Glomerular visceral epithelial cell (primary cell): ENCODE measurements around the gene MPC1.

Experiments
- DNase-seq: peaks from one replicate; pipeline ENCODE4 v3.0.0-alpha.2; 2016; ENCODE audit errors: extremely low spot score

MPC1 gene

DNA sequence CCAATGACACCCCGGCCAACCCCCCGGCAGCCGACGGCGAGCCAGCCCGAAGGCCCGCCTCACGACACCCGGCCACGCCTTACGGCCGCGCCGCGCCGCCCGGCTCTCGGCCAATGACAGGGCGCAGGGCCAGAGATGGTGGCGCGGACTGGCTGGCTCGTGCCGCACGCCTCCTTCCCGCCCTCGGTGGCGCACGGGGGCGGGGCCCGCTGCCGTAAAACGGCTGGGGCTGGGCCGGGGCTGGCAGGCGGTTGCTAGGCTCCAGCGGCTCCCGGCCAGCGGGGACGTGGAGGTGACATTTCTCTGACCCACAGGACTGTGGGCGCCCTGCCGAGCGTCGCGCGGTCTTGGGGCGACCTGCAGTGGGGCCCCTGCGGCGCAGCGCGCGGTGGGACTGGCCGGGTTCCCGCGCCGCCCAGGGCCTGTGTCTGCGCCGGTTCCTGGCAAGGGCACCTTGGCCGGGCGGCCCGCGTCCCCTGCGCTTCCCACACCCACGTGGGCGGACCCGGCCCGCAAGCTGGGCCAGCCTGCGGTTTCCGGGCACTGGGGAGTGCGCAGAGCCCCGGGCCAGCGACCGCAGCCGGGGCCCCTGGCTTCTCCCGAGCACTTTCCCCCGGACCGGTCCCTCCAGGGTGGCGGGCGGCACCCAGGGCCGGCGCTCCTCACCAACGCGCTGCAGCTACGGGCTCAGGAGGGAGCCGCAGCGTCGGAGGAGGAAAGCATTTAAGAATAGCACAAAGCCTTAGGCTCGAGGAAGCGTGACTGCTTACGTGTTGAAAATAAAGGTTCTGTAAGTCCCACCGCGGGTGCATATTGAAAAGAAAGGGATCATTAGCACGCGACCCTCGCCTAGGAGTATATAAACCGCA, at the start of gene MPC1:
MPC1 (minus strand) TSS at position 8 of the 869 bp plus-strand sequence. CDS start 64 bp downstream, outside the sequence.
- peak; percentile 97 for DNase-seq

DNA sequence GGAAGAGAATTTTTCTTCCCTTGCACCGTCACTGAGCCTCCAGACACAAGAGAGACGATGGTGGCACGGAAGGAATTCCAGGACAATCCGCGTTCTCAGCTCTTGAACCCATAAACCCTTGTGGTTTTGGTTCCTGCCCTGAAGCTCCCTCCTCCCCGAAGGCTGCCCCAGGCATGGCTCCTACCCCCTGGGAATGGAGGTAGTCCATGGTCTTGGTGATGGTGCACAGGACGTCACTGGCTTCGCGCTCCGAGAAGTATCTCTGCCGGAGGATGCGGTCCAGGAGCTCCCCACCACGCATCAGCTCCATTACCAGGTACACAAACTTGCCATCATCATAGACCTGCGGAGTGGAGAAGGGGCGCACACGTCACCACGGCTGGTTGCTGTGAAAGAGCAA, 47.5 kb upstream of the MPC1 start:
- DNase-seq = no peak

DNA sequence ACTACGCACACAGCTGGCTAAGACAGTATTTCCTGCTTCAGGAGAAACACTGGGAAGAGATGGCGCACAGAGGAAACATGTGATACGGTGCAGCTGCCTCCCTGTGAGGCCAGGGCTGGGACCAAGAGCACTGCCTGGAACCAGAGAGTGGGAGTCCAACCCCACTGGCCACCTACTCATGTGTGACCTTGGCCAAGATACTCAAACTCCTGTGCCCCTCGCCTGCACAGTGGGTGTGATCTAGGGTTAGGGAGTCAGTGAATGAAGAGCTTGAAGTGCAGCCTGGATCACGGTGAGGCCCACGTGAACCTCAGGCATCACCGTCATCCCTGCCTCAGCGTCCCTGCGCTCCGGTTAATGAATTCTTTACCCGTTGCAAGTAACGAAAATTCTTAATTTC, 41.7 kb upstream of the MPC1 start:
- no peak for DNase-seq

DNA sequence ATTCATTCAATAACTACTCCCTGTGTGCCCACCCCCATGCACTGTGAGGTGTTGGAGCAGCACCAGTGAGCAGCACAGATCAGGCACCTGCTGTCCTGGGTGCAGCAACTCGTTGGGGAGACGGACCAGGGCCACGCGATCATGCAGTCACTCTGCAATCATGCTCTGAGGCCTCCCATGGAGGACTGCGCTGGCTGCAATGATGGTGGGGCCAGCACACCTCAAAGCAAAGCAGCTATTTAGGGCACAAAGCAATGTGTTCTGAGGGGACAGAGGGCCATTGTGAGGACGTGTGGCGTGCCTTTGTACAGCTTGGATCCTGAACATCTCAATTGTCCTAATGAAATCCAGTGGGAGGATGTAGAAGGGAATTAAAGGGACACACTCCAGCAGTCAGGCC, 41.0 kb upstream of the MPC1 start:
- DNase-seq = no peak

DNA sequence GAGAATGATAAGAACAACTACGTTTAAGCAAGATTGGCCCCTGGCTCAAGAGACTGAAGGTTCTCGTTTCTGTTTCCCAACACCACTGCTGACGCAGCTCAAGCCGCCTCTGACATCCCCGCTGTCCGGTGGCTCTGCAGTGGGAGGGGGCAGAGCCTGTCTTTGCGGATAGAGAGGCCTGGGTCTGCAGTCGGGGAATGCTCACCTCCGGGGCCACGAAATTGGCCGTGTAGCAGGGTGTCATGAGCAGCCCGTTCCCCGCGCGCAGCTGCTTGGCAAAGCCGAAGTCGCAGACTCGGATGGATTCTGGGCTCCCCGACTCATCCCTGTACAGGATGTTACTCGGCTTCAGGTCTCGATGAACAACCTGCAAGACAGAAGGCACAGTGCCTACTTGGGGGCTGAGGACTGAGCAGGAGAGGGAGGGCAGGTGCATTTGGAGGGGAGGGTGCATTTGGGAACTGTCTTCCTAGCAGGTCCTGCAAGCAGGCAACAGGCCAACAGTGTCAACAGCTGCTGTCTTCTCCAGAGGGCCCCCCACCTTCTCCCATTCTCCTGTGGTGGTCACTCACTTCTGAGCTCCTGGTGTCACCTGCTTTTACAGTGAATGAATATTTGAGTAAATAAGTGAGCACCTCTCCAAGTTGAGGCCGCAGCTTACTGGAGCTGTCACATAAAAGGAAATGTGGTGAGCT, 40.5 kb upstream of the MPC1 start:
- no peak for DNase-seq

DNA sequence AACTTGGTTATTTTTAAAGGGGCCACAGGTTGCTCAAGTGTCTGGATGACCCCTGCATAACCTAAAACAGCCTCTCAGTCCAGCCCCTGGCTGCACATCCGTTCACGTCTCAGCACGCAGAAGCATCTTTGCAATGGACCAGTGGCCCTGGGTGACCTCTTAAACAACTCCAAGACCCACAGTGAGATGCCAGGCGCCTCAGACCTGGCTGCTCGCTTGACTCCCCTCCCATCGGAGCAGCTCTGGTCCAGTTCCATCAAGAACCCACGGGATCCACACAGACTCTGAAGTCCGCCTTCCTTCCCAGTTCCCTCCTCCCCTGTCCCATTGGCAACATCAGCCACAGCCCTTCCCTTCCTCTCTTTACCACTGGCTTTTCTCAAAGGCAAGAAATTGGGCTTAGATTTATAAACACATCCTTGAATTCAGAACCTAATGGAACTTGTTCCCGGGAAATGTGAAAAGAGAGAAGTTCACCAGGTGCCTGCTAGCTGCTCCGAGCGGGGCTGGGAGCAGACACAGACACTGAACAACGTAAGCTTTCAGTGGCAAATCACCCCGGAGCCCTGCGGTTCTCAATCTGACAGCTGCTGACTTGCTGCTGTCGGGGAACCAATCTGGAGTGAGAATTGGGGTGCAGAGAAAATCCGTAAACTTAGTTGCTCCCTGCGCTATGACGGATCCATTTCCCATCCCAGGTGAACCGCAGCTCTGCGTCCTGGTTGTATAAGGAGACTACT, 39.6 kb upstream of the MPC1 start:
- no peak for DNase-seq

DNA sequence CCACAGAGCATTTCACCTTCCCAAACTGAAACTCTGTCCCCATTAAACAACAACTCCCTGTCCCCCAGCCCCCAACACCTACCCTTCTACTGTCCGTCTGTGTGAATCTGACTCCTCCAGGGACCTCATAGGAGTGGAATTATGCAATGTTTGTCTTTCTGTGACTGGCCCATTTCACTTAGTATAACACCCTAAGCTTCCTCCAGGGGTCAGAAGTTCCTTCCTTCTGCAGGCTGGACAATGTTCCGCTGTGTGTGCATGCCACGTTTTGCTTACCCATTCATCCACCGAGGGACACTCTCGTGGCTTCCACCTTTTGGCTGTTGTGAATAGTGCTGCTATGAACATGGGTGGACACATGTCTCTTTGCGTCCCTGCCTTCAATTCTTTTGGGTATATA, 37.6 kb upstream of the MPC1 start:
- DNase-seq = no peak

DNA sequence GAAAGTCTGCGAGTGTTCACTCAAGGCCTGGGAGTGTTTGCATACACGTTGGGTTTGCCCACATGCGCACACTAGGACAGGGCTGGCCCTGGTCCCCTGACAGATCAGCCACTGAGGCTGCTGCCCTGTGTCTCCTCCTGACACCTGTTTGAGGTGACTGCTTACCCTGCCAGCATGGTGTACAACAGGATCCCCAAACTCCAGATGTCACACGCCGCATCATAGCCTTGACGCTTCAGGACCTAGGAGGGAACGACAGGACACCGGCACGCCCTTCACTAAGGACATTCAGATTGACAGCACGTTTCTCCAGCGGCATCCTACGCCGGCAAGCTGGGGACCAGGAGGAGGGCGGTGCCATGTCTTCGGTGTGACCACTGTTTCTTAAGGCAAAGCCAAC, 37.0 kb upstream of the MPC1 start:
- no peak for DNase-seq

DNA sequence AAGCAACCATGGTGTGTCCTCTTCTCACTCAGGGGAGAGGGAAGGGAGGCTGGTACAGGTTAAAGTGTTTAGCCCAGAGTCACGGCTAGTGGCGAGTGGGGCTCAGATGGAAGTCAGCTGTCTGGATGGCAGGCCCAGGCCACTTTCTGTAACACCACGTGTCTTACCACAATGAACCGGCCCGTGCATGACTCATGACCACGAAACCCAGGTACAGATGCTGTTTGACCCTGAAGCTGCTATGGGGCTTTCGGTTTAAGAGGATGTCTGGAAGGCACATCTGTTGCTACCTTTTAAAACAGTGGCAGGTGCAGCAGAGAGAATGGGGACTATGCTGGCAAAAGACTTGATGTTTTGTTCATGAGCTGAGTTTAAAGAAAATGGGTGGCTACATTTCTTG, 36.5 kb upstream of the MPC1 start:
- DNase-seq = peak; percentile 61

DNA sequence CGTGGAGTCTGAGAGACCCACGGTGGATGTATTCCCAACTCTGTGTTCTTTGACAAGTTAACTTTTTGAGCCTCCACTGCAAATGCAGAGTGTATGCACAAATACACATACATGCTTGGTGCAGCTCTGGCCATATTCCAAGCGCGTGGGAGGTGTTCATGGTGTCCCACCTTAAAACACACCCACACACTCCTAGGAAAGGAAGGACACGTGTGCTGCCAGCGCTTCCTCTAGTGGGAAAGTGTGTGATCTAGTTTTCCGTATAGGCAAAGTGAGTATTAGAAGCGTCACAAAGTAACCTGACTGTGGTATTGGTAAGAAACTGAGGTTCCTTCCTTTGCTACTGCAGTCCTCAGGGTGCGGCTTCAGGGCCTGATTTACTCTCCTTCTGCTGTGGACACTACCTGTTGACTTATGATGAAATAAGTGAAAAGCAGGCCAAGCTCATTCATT, 36.0 kb upstream of the MPC1 start:
- no peak for DNase-seq

DNA sequence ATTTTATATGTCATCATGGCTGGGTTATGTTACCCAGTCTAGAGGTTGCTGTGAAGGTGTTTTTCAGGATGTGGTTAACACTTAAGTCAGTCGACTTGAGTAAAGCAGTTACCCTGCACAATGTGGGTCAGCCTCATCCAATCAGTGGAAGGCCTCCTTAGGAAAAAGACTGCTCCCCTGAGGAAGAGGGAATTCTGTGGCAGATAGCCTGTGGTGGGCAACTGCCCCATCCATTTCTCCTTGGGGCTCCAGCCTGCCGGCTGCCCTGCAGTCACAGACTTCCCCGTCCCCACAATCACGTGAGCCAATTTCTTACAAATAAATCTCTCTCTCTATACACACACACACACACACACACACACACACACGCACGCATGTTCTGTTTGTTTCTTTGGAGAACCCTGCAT, 34.5 kb upstream of the MPC1 start:
- peak; percentile 13 for DNase-seq

DNA sequence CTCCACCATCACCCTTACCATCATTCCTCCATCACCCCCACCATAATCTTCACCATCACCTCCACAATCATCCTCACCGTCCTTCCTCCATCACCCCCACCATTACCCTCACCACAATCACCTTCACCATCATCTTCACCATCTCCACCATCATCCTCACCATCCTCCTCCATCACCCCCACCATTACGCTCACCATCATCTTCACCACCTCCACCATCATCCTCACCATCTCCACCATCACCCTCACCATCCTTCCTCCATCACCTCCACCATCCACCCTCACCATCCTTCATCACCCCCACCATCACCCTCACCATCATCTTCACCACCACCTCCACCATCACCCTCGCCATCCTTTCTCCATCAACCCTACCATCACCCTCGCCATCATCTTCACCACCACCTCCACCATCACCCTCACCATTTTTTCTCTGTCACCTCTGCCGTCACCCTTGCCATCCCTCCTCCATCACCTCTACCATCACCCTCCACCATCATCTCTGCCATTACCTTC, 33.1 kb upstream of the MPC1 start:
- no peak for DNase-seq

DNA sequence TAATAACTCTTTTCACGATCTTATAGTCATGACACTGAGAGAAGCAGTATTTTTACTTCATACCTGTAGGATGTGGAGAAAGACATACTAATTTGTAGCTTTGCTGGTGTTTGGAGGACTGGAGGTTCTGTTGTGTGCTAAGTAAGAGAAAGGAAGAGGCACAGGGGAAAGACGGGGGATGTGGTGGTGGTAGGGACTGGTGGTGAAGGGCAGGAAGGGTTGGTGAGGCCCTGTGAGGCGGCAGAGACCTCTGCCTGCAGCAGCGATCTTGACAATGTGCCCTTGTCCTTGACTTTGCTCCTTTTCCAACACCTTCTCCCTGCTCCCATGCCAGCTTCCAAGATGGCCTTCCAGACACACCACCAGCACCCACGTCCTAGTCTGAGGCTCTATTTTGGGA, 32.6 kb upstream of the MPC1 start:
- no peak for DNase-seq

DNA sequence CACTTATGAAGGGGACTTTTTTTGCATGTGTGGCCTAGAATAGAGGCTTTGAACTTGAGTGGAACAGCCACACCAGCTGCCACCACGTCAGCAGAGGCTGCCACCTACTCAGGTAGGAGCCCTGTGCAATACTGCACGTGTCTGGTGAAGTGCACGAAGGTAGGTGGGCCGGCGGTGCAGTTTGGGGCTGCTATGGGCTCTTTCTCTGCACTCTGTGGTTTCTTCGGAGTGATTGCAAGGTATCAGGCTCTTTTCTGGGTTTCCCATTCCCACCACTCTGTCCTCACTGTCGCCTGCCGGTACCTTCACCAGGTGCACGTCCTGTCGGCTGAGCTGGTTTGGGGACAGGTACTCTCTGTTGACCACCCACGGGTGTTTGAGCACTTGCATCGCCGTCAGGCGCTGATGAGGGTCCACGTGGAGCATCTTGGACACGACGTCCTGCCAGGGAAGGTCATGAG, 30.8 kb upstream of the MPC1 start:
- no peak for DNase-seq

DNA sequence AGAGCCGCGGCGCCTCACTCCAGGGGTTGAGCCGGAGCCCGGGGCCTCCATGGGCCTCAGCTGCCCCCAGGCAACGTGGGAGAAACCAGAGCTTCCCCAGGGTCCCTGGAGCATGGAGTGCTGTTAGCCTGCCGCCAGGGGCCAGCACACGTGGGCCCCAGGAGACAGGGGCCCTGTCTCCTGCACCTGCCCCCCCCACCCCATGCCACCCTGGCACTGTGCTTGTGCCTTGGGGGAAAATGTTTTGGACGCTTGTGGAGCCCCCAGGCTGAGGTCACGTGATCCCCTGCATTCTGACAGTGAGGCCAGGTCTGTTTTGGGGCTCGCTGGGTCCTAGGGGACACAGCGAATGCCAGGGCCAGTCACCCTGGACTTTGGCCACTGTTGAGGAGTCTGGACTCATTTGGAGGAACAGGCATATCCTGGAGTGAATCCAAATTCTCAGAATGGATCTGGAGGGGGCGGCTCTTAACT, 30.2 kb upstream of the MPC1 start:
- no peak for DNase-seq

DNA sequence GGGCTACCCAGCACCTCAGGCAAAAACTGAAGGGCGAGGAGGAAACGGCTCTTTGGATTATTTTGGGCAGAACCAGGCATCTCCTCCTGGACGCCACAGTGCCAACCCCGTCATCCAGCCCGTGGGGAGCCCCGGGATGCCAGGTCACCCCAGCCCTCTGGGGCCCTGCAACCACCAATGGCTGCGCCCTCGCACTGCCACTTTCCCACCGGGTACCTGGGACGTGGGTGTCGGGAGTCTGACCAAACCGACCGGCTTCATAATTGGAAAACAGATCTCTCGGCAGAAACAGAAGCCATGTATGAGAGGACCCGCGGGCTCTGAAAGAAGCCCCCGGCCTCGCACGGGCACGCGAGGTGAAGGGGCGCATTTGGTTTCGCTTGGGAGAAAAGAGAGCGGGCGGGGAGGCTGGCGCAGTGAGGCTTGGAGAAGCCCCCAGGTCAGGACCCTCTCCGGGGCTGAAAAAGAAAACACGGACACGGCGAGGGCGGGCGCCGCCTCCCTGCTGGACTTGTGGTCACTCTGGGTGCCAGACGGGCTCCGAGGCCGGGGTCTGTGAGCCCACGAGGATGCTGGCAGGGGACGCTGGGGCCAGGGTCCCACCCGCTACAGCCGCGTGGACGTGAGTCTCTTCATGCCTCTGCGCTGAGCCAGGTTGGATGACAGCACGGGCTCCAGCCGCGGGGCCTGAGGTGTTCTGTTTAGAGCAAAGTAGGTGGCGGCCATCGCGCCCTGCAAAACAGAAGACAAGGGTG, 29.6 kb upstream of the MPC1 start:
- no peak for DNase-seq

DNA sequence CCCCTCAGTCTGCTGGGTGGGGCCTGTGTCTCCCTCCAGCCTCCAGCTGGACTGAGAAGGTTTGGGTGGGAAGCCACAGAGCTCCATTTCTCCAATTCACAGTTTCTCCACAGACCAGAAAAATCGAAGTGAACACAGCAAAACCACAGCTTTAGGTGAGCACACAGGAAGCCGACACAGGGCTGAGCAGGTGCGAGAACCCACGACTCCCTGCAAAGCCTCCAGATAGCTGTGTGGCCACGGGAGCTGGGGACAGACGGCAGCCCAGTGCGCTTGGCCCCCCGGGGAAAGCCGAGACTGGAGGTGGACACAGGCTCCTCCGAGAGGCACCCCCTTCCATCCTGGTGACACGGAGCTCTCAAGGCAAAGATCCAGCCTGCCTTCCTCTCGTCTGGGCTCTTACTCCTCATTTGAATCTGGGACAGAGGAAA, 29.0 kb upstream of the MPC1 start:
- no peak for DNase-seq

DNA sequence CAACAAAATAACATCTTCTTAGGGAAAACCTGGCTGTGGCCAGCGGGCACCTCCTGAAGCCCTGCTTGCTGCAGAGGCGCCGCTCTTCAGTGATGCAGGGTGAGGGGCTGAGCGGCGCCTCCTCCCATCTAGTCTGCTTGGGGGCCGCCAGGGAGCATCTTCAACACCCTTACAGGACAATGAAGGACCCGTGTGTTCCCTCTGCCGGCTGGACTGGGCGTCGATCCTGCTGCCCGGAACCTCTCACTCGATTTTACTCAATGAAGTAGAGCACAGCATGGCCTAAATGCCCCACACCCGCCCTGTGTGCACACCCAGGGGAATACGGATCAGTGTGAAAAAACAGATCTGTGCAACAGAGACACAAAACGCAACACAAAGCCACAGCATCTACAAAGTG, 28.5 kb upstream of the MPC1 start:
- DNase-seq = no peak

DNA sequence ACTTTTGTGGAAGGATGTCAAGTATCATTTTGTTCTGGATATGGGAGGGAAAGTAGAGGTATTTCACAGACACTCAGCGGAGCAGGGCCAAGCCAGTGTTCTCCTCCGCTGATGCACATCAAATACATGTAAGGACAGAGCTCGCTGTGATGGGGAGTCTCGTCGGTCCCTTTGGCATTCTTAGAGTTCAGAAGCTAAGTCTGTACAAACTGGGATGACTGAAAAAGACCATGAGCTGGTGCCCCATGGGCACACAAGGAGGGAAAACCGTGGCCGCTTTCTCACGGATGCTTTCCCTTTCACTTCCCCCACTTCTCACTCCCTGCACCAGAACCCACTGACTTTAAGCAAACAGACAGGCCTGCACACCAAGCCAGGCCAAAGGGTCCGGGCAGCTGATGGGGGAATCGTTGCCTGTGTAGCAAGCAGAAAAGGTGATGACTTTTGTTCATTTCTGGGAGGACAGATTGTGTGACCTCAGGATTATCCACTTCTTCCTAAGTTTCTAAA, 27.7 kb upstream of the MPC1 start:
- no peak for DNase-seq

DNA sequence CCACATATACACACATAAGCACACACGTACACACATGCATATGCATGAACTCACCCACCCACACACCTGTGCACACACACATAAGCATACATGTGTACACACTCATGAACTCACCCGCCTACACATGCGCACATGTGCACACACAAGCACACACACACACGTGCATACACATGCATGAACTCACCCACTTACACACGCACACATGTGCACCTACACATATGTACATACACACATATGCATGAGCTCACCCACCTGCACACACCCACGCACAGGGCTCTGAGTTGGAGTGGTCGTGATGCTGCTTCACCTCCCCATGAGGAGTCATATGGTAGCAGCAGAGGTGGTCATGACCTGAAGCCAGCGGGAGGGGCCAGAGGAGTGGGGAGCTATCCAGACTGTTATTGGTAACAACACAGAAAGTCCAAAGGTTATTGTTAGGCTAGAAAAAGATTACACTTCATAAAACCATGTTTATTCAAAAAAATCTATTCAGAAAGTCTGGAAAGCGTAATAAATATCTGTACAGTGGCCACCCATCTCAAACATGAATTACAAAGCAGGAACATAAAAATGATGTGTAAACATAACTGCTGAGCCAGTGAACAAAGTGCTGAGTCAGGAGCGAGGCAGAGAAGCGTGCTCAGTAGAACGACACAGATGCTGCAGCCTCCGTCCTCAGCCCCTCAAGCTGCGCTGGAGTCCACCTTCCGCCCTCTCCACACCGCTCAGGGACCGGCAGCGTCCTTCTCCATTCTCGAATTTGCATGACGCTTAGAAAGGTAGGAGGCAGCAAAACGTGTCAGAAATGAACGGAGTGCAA, 26.4 kb upstream of the MPC1 start:
- no peak for DNase-seq
